ENCODE results near the gene CNTNAP2.

- TF ChIP-seq CTCF (IDR thresholded peaks at IDR 0.05) (no peak), POLR2AphosphoS5 (IDR thresholded peaks at IDR 0.05; ENCODE audit: low read depth, low read length) (no peak), SIN3A (IDR thresholded peaks at IDR 0.05; ENCODE audit: borderline replicate concordance, insufficient read depth, low read depth, low read length) (no peak)
Measured at GRCh38 chr7:146713934-146714333, 597.3 kb downstream of the CNTNAP2 start.
